HG03575 (cell line): Measurements from ENCODE around the gene HACL1.

Experiments used
- ATAC-seq: cut with Tn5 transposase; IDR thresholded peaks from one replicate; pipeline ENCODE4 v1.9.1; 2021; ENCODE audit not compliant: unreplicated experiment, insufficient number of reproducible peaks, low FRiP score; ENCODE audit errors: extremely low read depth

Gene HACL1

DNA sequence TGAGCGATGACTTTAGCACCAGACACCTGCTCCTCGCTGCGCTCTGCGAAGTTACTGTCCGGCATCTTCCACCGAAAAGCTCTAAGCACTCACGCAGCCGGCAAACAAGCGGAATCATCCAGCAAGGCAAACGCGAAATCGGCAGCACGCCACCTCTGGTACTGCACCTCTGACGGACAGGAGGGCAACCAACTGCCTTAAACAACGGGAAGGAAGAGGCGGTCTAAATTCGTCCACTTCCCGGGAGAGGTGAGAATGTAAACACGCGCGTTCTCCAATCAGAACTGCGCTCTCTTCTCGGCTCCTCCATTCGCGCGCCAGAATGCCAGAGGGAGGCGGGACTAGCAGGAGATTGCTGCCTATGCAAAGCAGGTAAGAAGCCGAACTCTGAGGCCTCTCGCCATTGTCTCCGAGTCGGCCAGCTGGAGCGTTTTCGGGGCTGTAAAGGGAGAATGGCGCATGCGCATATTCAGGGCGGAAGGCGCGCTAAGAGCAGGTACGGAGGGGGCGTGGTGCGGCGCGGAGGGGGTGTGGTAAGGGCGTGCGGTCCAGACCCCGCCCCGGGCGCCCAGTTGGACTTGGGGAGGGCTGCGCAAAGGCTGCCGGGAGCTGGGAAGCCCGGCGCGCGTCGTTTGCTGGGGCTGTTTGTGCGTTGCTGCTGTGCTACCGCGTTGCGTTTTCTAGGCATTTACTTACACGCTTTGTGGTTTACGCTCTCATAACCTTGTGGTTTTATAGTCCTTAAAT lies at the start of gene HACL1, which contains the start of gene BTD:
TSS of gene HACL1 (minus strand) at position 171 of the 747 bp plus-strand sequence. CDS start at position 65, 106 bp downstream.
TSS of gene BTD (plus strand) at position 347 of the 747 bp plus-strand sequence. CDS start 33,695 bp downstream, outside the sequence.
- ATAC-seq: peak; percentile 80

DNA sequence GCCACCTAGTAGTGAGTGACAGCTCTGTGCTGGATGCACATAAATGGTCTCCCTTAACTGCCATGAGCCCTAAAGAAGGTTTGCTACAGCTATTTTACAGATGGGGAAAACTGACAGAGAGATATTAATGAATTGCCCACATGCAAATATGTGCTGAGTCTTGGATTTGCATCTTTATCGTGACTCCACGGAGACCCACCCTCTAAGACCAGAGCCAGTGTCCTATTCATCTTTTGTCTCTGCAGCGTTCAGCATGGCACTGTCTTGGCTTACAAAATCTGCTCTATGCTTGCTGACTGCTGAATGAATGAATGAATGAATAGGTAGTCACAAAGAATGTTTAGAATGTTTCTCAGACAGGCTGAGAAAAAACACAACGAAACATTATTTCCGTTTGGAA lies 48.5 kb upstream of the HACL1 start:
- ATAC-seq: no peak

- no peak for ATAC-seq
Measured at GRCh38 chr3:15649341-15649740, 48.0 kb upstream of the HACL1 start.

DNA sequence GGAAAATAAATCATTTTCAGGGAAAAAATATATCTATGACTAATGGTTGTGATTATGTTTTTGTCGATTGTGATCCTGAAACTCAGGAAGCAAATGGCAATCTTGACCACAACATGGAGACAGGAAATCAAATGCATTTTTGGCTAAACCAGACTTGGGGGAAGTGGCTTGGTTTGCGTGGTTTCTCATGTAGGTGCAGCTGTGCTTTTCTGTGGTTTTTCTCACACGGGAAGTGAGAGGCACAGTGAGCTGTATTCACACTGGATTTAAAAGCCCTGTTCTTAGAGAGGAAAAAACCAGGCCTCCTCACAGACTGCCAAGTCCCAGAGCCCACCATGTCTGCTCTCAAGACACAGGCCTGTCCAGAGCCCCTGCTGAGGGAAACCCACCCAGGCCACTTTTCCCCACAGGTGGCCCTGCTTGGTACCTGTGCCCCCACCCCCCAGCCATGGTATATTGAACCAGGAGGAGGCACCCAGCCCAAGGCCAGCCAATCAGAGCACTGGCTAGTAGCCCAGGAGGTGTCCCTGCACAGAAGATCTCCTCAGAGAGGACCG lies 46.3 kb upstream of the HACL1 start:
- ATAC-seq: no peak

- no peak for ATAC-seq
Measured at GRCh38 chr3:15646851-15647511, 45.6 kb upstream of the HACL1 start.

DNA sequence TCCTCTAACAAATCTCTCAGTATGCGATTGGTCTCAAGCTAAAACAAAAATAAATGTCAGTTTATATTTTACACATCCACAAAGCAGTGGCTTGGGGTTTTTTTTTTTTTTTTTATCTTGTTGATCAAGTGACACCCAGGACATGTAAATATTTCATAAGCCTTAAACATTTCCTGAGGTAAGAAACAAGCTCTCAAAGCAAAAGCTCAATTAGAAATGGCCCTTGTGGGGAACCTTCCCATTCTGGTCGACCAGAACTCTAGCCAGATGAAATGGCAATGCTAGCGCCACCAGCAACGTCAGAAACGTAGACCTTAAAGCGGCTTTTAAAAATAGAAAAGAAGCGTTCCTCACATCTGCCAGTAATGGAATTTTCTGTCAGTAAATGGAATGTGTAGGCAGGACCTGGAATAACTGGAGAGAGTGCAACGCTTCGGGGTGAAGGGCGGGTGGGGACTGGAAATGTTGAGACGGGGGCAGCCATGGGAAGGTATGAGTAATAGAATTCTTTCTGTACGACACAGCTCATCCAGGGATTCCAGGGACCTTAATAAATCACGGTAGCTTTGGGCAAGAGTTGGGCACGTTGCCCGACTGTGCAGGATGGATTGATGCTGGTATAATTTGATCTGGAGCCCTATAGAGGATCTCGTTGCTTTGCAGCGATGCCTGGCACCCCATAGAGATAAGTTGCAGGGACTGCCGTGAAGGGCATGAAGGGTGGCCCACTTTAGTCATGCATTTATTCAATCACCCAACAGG lies 44.6 kb upstream of the HACL1 start:
- no peak for ATAC-seq

DNA sequence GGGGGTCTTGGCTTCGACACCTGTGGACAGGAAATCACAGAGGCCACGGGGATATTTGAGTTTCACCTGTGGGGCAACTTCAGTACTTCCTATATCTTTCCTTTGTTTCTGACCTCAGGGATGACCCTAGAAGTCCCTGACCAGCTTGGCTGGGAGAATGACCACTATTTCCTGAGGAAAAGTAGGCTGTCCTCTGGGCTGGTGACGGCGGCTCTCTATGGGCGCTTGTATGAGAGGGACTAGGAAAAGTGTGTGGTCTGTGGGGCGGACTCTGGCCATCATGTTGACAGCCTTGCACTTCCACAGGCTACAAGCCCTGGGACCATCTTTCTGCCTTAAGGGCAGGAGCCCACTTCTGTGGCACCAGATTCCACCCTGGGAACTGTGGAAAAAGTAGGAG lies 43.9 kb upstream of the HACL1 start:
- no peak for ATAC-seq

DNA sequence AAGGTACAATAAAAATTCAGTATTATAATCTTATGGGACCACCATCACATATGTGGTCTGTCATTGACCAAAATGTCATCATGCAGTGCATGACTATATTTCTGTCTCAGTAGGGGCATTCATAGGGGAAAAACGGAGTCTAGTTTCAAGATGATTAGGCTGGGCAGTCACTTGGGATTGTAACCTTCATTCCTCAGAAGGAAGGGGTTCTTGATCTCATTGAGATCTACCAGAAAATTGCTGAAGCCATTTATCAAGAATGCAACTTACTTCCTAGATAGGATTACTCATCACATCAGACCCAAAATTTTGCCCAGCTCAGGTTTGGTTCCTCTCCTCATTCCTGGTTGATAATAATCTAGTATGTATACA lies 37.5 kb upstream of the HACL1 start:
- no peak for ATAC-seq

DNA sequence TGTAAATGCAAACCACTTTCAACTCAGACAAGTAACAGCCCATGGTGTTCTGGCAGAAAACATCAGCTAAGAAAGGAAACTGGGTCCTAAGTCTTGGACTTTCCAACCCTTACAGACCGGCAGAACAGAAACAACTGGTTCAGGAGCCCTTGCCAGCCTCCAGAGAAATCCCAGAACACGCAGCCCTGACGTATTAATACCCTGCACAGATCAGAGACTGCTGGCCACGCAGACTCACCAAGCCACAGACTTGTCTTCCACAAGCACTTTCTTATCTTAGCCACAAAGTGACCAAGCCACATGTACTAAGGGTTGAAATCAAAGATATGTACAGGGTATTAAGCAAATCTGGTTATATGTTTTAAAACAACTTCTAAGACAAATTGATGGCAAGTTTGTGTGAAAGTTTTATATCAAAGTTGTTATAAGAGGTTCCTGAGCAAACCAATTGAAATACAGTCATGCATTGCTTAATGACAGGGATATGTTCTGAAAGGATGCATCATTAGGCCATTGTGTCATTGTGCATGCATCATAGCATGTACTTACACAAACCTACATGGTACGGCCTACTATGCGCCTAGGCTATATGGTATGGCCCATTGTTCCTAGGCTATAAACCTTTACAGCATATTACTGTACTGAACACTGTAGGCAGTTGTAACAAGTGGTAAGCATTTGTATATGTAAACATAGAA lies 37.0 kb upstream of the HACL1 start:
- ATAC-seq: no peak

- ATAC-seq: no peak
Measured at GRCh38 chr3:15637131-15637951, 36.0 kb upstream of the HACL1 start.

DNA sequence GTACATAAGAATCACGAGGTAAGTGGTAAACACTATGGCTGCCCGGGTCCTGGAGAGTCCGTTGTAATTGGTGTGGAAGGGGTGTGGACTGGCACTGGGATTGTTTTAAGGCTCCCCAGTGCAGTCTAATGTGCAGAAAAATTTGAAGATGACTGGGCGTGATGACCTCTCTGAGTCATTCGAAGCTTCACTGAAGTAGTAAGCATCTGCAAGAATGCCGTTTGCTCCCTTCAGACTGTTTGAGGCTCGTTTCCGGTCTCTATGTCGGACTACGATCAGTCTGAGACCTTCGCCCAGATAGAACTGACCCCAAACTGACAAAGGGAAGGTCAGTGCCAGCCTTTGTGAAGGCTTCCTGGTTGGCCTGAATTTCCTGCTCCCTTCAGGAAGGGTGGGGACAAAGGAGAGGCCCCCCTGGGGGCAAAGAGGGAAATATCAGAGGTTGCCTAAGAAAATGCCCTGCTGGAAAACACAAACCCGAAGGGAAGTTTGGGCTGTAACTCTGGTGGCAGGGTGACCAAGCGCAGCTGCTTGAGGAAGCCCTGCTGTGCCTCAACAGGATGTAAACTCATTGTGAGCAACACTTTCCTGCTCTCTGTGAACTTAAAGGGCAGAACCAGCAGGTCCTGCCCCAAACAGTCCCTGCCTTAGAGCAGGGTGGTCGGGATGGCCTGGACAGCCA lies 34.8 kb upstream of the HACL1 start:
- ATAC-seq: no peak

GRCh38 chr3:15635121-15635661 lies 33.8 kb upstream of the HACL1 start:
- ATAC-seq: no peak

GRCh38 chr3:15634671-15635070 lies 33.3 kb upstream of the HACL1 start:
- no peak for ATAC-seq

GRCh38 chr3:15633766-15634598 lies 32.6 kb upstream of the HACL1 start:
- no peak for ATAC-seq

- no peak for ATAC-seq
Measured at GRCh38 chr3:15633159-15633558, 31.8 kb upstream of the HACL1 start.

DNA sequence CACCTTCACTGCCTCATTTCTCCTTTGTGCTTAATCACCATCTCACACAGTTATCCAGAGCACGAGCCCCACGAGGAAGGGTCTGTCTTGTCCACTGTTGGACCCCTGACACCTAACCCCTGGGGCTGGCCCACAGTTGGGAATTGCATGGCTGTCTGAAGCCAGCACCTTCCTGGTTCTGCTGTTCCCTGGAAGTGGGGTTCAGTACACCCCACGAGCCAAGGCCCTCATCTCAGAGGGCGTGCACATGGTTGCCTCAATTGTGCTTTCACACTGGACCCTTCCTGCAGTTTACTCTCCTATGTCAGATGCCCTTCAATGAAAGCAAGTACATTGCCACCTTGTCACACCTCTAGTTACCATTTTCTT lies 30.8 kb upstream of the HACL1 start:
- no peak for ATAC-seq
